H9 (cell line): ENCODE data around the gene HECTD1. TPM values are rescaled to one million over a fixed set of nuclear protein-coding genes. Genes with fewer than 3 reads are reported as not detected.

ENCODE experiments used
- DNase-seq: peaks from one replicate; pipeline ENCODE4 v3.0.0-alpha.2; 2017
- H2AFZ ChIP-seq: one replicate; pipeline ENCODE4 v1.6.1; 2013; ENCODE audit warnings: mild to moderate bottlenecking, low read length, control low read depth, moderate library complexity
- H2AK5ac ChIP-seq: 2 replicates; pipeline ENCODE4 v1.6.1; 2013; ENCODE audit warnings: low read length, control low read depth, mixed read lengths; ENCODE audit not compliant: insufficient read length
- H2BK120ac ChIP-seq: one replicate; pipeline ENCODE4 v1.6.1; 2013; ENCODE audit warnings: low read depth, mild to moderate bottlenecking, low read length, control low read depth, inconsistent platforms; ENCODE audit not compliant: poor library complexity, severe bottlenecking
- H2BK12ac ChIP-seq: 2 replicates; pipeline ENCODE4 v1.6.1; 2013; ENCODE audit warnings: low read length, control low read depth, mixed read lengths, low read depth; ENCODE audit not compliant: insufficient read length
- H2BK15ac ChIP-seq: 2 replicates; pipeline ENCODE4 v1.6.1; 2013; ENCODE audit warnings: low read depth, low read length, control low read depth
- H2BK20ac ChIP-seq: one replicate; pipeline ENCODE4 v1.6.1; 2013; ENCODE audit warnings: low read depth, mild to moderate bottlenecking, low read length, control low read depth, inconsistent platforms; ENCODE audit not compliant: poor library complexity, severe bottlenecking
- H2BK5ac ChIP-seq: 2 replicates; pipeline ENCODE4 v1.6.1; 2013; ENCODE audit warnings: low read length, control low read depth, mixed read lengths; ENCODE audit not compliant: insufficient read length
- H3K14ac ChIP-seq: 2 replicates; pipeline ENCODE4 v1.6.1; 2013; ENCODE audit warnings: low read length, control low read depth; ENCODE audit not compliant: insufficient read depth
- H3K18ac ChIP-seq: 2 replicates; pipeline ENCODE4 v1.6.1; 2013; ENCODE audit warnings: low read depth, mild to moderate bottlenecking, mixed read lengths, low read length, control low read depth; ENCODE audit not compliant: insufficient read length
- H3K23ac ChIP-seq: 2 replicates; pipeline ENCODE4 v1.6.1; 2013; ENCODE audit warnings: low read length, control low read depth, mixed read lengths, low read depth; ENCODE audit not compliant: insufficient read length
- H3K23me2 ChIP-seq: 2 replicates; pipeline ENCODE4 v1.6.1; 2013; ENCODE audit warnings: low read depth, mild to moderate bottlenecking, mixed read lengths, low read length, control low read depth; ENCODE audit not compliant: insufficient read length, poor library complexity, severe bottlenecking
- H3K27ac ChIP-seq: 2 replicates; pipeline ENCODE4 v1.5.1; 2013; ENCODE audit warnings: low read length, control low read depth, mixed read lengths, low read depth; ENCODE audit not compliant: insufficient read length
- H3K27me3 ChIP-seq: 2 replicates; pipeline ENCODE4 v1.6.1; 2013; ENCODE audit warnings: low read length, control low read depth, inconsistent platforms; ENCODE audit not compliant: insufficient read depth
- H3K4ac ChIP-seq: 2 replicates; pipeline ENCODE4 v1.6.1; 2013; ENCODE audit warnings: low read depth, mild to moderate bottlenecking, control low read depth, inconsistent platforms, low read length, moderate library complexity
- H3K4me1 ChIP-seq: 2 replicates; pipeline ENCODE4 v1.6.1; 2013; ENCODE audit warnings: low read length, control low read depth, inconsistent platforms; ENCODE audit not compliant: insufficient read depth
- H3K4me2 ChIP-seq: 2 replicates; pipeline ENCODE4 v1.6.1; 2013; ENCODE audit warnings: low read length, control low read depth, mixed read lengths; ENCODE audit not compliant: insufficient read length, insufficient read depth
- H3K56ac ChIP-seq: 2 replicates; pipeline ENCODE4 v1.6.1; 2013; ENCODE audit warnings: low read depth, mild to moderate bottlenecking, mixed read lengths, low read length, control low read depth; ENCODE audit not compliant: insufficient read length
- H3K79me1 ChIP-seq: 2 replicates; pipeline ENCODE4 v1.6.1; 2013; ENCODE audit warnings: low read depth, mild to moderate bottlenecking, moderate library complexity, low read length, control low read depth, inconsistent platforms; ENCODE audit not compliant: insufficient read depth, poor library complexity, severe bottlenecking
- H3K79me2 ChIP-seq: 2 replicates; pipeline ENCODE4 v1.6.1; 2013; ENCODE audit warnings: low read length, control low read depth, inconsistent platforms; ENCODE audit not compliant: insufficient read depth
- H3K9ac ChIP-seq: 2 replicates; pipeline ENCODE4 v1.6.1; 2013; ENCODE audit warnings: low read length, control low read depth, mixed read lengths; ENCODE audit not compliant: insufficient read length; ENCODE audit errors: extremely low read depth
- H3K9me3 ChIP-seq: one replicate; pipeline ENCODE4 v1.6.1; 2013; ENCODE audit warnings: low read depth, low read length, inconsistent platforms; ENCODE audit not compliant: control insufficient read depth
- H3T11ph ChIP-seq: one replicate; pipeline ENCODE4 v1.6.1; 2013; ENCODE audit warnings: mild to moderate bottlenecking, low read length, control low read depth, inconsistent platforms
- H4K20me1 ChIP-seq: one replicate; pipeline ENCODE4 v1.6.1; 2013; ENCODE audit not compliant: control insufficient read depth, insufficient read length, insufficient read depth
- H4K5ac ChIP-seq: 2 replicates; pipeline ENCODE4 v1.6.1; 2013; ENCODE audit warnings: low read depth, mild to moderate bottlenecking, mixed read lengths, low read length, control low read depth; ENCODE audit not compliant: insufficient read length
- H4K8ac ChIP-seq: replicated peaks from 2 replicates; pipeline ENCODE4 v1.6.1; 2013; ENCODE audit warnings: low read length, control low read depth, mixed read lengths, low read depth; ENCODE audit not compliant: insufficient read length
- H4K91ac ChIP-seq: 2 replicates; pipeline ENCODE4 v1.6.1; 2013; ENCODE audit warnings: low read depth, mild to moderate bottlenecking, moderate library complexity, mixed read lengths, low read length, control low read depth; ENCODE audit not compliant: insufficient read length
- H3K27ac Mint-ChIP-seq, 3 experiments: 2 replicates in 2 of 3; 3 replicates in 1 of 3; pipeline ENCODE4 v1.8.0; 2020 to 2021; ENCODE audit warnings: mixed read lengths in 3 of 3, mild to moderate bottlenecking in 1 of 3, moderate library complexity in 1 of 3
- H3K27me3 Mint-ChIP-seq: 2 replicates; pipeline ENCODE4 v1.8.0; 2021; ENCODE audit warnings: low read depth, mild to moderate bottlenecking, moderate library complexity, mixed read lengths
- H3K36me3 Mint-ChIP-seq, 3 experiments: 2 replicates in 2 of 3; 3 replicates in 1 of 3; pipeline ENCODE4 v1.8.0; 2020 to 2021; ENCODE audit warnings: low read depth in 3 of 3, mixed read lengths in 3 of 3; ENCODE audit not compliant: insufficient read depth in 1 of 3
- H3K4me1 Mint-ChIP-seq, 2 experiments: 2 replicates each; pipeline ENCODE4 v1.8.0; 2020; ENCODE audit warnings: mixed read lengths in 2 of 2
- H3K4me3 Mint-ChIP-seq, 2 experiments: 2 replicates in 1 of 2; 3 replicates in 1 of 2; pipeline ENCODE4 v1.8.0; 2020 to 2021; ENCODE audit warnings: mild to moderate bottlenecking in 2 of 2, mixed read lengths in 2 of 2, moderate library complexity in 1 of 2
- H3K9me3 Mint-ChIP-seq, 2 experiments: 2 replicates in 1 of 2; 3 replicates in 1 of 2; pipeline ENCODE4 v1.8.0; 2020; ENCODE audit warnings: mild to moderate bottlenecking in 2 of 2, mixed read lengths in 2 of 2, moderate library complexity in 1 of 2
- CTCF ChIP-seq: fragments of 200-600 bp; sonication (generic); conservative IDR thresholded peaks from 3 replicates; pipeline ENCODE4 v1.8.0; 2021; ENCODE audit warnings: antibody characterized with exemption, mild to moderate bottlenecking
- WGBS: extraction: QIAGEN DNeasy Blood & Tissue Kit; methylation state at CpG from one replicate; pipeline ENCODE4 v1.1.7; 2013; ENCODE audit warnings: missing lambda C conversion rate, low lambda C conversion rate, mixed read lengths; ENCODE audit not compliant: insufficient read length; ENCODE audit errors: extremely low coverage; 5-methylcytosine and 5-hydroxymethylcytosine counted together
- total RNA-seq: library from RNA; stranded (reverse); gene quantifications from 2 replicates; pipeline ENCODE4 v1.2.1, GENCODE V29; 2021

Gene HECTD1
- total RNA-seq, 1 experiment from 2014 or later = 135 TPM

- Histone ChIP-seq H4K91ac (no peak overlapping the region), H4K5ac (no peak overlapping the region), H2BK12ac (no peak overlapping the region), H3K79me1 (no peaks in the 10 kb centered on the region), H3K56ac (no peak overlapping the region), H2BK20ac (no peak overlapping the region), H2BK15ac (no peak overlapping the region), H3K4ac (no peak overlapping the region), H3K14ac (no peak overlapping the region), H4K20me1 (no peaks in the 10 kb centered on the region), H3K4me1 (no peaks in the 10 kb centered on the region), H3K79me2 (no peaks in the 10 kb centered on the region), H3K27me3 (no peaks in the 10 kb centered on the region), H3K27ac (no peak overlapping the region), H3K23ac (no peak overlapping the region), H3K23me2 (no peaks in the 10 kb centered on the region), H3K18ac (no peak overlapping the region), H4K8ac (no peak overlapping the region), H2BK5ac (no peak overlapping the region), H3T11ph (no peak overlapping the region), H2AK5ac (no peak overlapping the region), H3K4me2 (no peak overlapping the region), H2AFZ (no peak overlapping the region), H3K9ac (no peak overlapping the region), H2BK120ac (no peak overlapping the region), H3K9me3 (no peaks in the 10 kb centered on the region)
- DNase-seq = no peak
- no peak overlapping the region for H3K4me3 Mint-ChIP-seq
- no CpG with 5 or more reads among the region's 2 CpGs for WGBS
- TF ChIP-seq CTCF = no peak
- H3K27ac Mint-ChIP-seq = no peak overlapping the region
- H3K4me1 Mint-ChIP-seq = no peaks in the 10 kb centered on the region
- no peaks in the 10 kb centered on the region for H3K27me3 Mint-ChIP-seq
- H3K9me3 Mint-ChIP-seq = no peaks in the 10 kb centered on the region
- peaks cover 24 to 86% (median 67%) of the 10 kb centered on the region in 3 experiments; a peak in 6 of 7 replicates for H3K36me3 Mint-ChIP-seq
These were observed 96.7 kb downstream of the HECTD1 start for GRCh38 chr14:31110872-31111271.
